Endothelial cell of umbilical vein (primary cell): ENCODE results near the gene BTG1. TPM values are rescaled to one million over a fixed set of nuclear protein-coding genes. Genes with fewer than 3 reads are reported as not detected.

Source experiments
- Bru-seq: library from RNA; stranded (reverse); fragments of 400-500 nt; gene quantifications from one replicate; lab custom pipeline; 2021; lab: Mats Ljungman, UMichigan
- BruChase-seq, 2 experiments: library from RNA; stranded (reverse); fragments of 400-500 nt; gene quantifications; one replicate each; lab custom pipeline; 2021; lab: Mats Ljungman, UMichigan
- BruUV-seq: library from RNA; stranded (reverse); fragments of 400-500 nt; replicated peaks from 2 replicates; lab custom pipeline; 2021; lab: Mats Ljungman, UMichigan
- CTCF ChIA-PET: fragments of 300-600, 350-600 bp; sonication (Branson Sonifier 250); formaldehyde crosslinking; loops from one replicate; lab custom pipeline; 2021; ENCODE audit warnings: antibody characterized with exemption, inconsistent platforms; lab: Charles Lee
- POLR2A ChIA-PET: fragments of 300-600, 350-600 bp; sonication (Branson Sonifier 250); formaldehyde crosslinking; loops from one replicate; lab custom pipeline; 2021; ENCODE audit warnings: antibody characterized with exemption, inconsistent platforms; lab: Charles Lee
- DNase-seq: peaks from one replicate; pipeline ENCODE4 v3.0.0-alpha.2; 2011; ENCODE audit warnings: low read depth, low spot score
- FAIRE-seq: peaks from 2 replicates; lab custom pipeline; 2011; peaks lifted over from hg19 to GRCh38; lab: Jason Lieb, UNC
- H2AFZ ChIP-seq: 2 replicates; pipeline ENCODE4 v1.6.0; 2012; ENCODE audit warnings: low read depth, low read length, control low read depth, inconsistent platforms
- H3K27ac ChIP-seq: 2 replicates; pipeline ENCODE4 v1.5.1; 2011; ENCODE audit warnings: low read depth, mild to moderate bottlenecking, control low read depth, low read length, moderate library complexity; ENCODE audit not compliant: insufficient read depth
- H3K27me3 ChIP-seq, 2 experiments: 2 replicates each; pipeline versions ENCODE4 v1.6.0 to v1.6.1; 2011; ENCODE audit warnings: low read length in 2 of 2, mixed read lengths in 1 of 2; ENCODE audit not compliant: control insufficient read depth in 2 of 2, insufficient read depth in 2 of 2
- H3K36me3 ChIP-seq, 2 experiments: 2 replicates in 1 of 2; 3 replicates in 1 of 2; pipeline ENCODE4 v1.5.1; 2011; ENCODE audit warnings: low read length in 2 of 2, mild to moderate bottlenecking in 1 of 2, moderate library complexity in 1 of 2; ENCODE audit not compliant: control insufficient read depth in 2 of 2, insufficient read depth in 2 of 2; ENCODE audit errors: extremely low read depth in 1 of 2
- H3K4me1 ChIP-seq: 3 replicates; pipeline ENCODE4 v1.5.1; 2011; ENCODE audit warnings: mild to moderate bottlenecking, low read length; ENCODE audit not compliant: control insufficient read depth, insufficient read depth; ENCODE audit errors: extremely low read depth
- H3K4me2 ChIP-seq: 2 replicates; pipeline ENCODE4 v1.6.1; 2011; ENCODE audit warnings: low read length, control low read depth, mixed read lengths; ENCODE audit not compliant: insufficient read depth
- H3K4me3 ChIP-seq, 3 experiments: fragments of 200-600 bp in 1 of 3; sonication (generic), shearing (Covaris generic) in 1 of 3; replicated peaks in 1 of 3; 2 replicates each; pipeline ENCODE4 v1.5.1; 2011 to 2016; ENCODE audit warnings: control low read depth in 3 of 3, low read length in 3 of 3, mild to moderate bottlenecking in 2 of 3, inconsistent platforms in 1 of 3, low read depth in 1 of 3, moderate library complexity in 1 of 3; ENCODE audit not compliant: insufficient read depth in 1 of 3
- H3K79me2 ChIP-seq: 2 replicates; pipeline ENCODE4 v1.6.0; 2012; ENCODE audit warnings: low read length, inconsistent platforms; ENCODE audit not compliant: control insufficient read depth, insufficient read depth
- H3K9ac ChIP-seq: replicated peaks from 2 replicates; pipeline ENCODE3; 2011; ENCODE audit warnings: low read length, control low read depth; ENCODE audit not compliant: insufficient read depth; ENCODE audit errors: extremely low read depth
- H3K9me1 ChIP-seq: replicated peaks from 3 replicates; pipeline ENCODE4 v1.6.0; 2011; ENCODE audit warnings: mild to moderate bottlenecking, low read length; ENCODE audit not compliant: control insufficient read depth, insufficient read depth; ENCODE audit errors: extremely low read depth
- H3K9me3 ChIP-seq: replicated peaks from 2 replicates; pipeline ENCODE4 v1.5.1; 2012; ENCODE audit warnings: low read length, inconsistent platforms; ENCODE audit not compliant: control insufficient read depth, insufficient read depth
- H4K20me1 ChIP-seq: replicated peaks from 2 replicates; pipeline ENCODE3; 2011; ENCODE audit warnings: mild to moderate bottlenecking, low read length; ENCODE audit not compliant: control insufficient read depth, insufficient read depth; ENCODE audit errors: extremely low read depth
- JUN ChIP-seq: IDR thresholded peaks from 2 replicates; pipeline ENCODE4 v1.6.1; 2011; ENCODE audit warnings: borderline replicate concordance, low read depth; ENCODE audit not compliant: insufficient read length, insufficient read depth
- MAX ChIP-seq: IDR thresholded peaks from 2 replicates; pipeline ENCODE4 v1.6.1; 2011; ENCODE audit not compliant: insufficient read depth, insufficient read length
- MYC ChIP-seq: IDR thresholded peaks from one replicate; pipeline ENCODE4 v1.6.1; 2011; ENCODE audit warnings: mild to moderate bottlenecking, low read depth, low read length
- POLR2A ChIP-seq: IDR thresholded peaks from 2 replicates; pipeline ENCODE4 v1.6.1; 2012; ENCODE audit warnings: low read depth, mild to moderate bottlenecking, control low read depth, low read length
- POLR2AphosphoS5 ChIP-seq: IDR thresholded peaks from 2 replicates; pipeline ENCODE4 v1.6.1; 2012; ENCODE audit warnings: low read depth, mild to moderate bottlenecking, control low read depth, low read length, moderate library complexity; ENCODE audit not compliant: insufficient read depth
- dilution Hi-C: fragments of 300-500 bp; cut with MboI; formaldehyde crosslinking; loops from one replicate; pipeline ENCODE4 v1.15.0; 2019; ENCODE audit warnings: low sequenced_read_pairs; ENCODE audit not compliant: extremely low pct_ligation_motif_present
- intact Hi-C: fragments of 100-400 bp; cut with micrococcal nuclease; formaldehyde crosslinking; loops from one replicate; pipeline ENCODE4 v1.10.0; 2022
- long read RNA-seq: library from polyadenylated mRNA; stranded (forward); transcript quantifications from one replicate; pipeline ENCODE4 v2.0.0, GENCODE V29; 2021
- polyA minus RNA-seq, 3 experiments: library from RNA; depleted of rRNA, polyadenylated mRNA; stranded (reverse); fragments of >200 nt; gene quantifications; 1 replicate in 1 of 3; 2 replicates in 2 of 3; pipeline ENCODE4 v1.2.3, GENCODE V29; 2011
- polyA plus RNA-seq, 4 experiments: library from polyadenylated mRNA; depleted of rRNA in 3 of 4; stranded (reverse) in 3 of 4; unstranded in 1 of 4; fragments of >200 nt; gene quantifications; 2 replicates each; pipeline versions ENCODE4 v1.2.1 to v1.2.3, GENCODE V29; 2011 to 2012; ENCODE audit warnings: missing spikeins in 1 of 4
- total RNA-seq: library from RNA; stranded (reverse); gene quantifications from 2 replicates; pipeline ENCODE4 v1.2.3, GENCODE V29; 2021
- TF ChIP-seq, protein P1 (sequence below), 2 donors: IDR thresholded peaks; 1 replicate in 1 of 2; 2 replicates in 1 of 2; pipeline ENCODE4 v1.5.1; 2011; ENCODE audit warnings: low read length in 2 of 2, mild to moderate bottlenecking in 2 of 2, moderate library complexity in 2 of 2, control low read depth in 1 of 2, inconsistent platforms in 1 of 2, low read depth in 1 of 2; ENCODE audit not compliant: insufficient read depth in 1 of 2; ENCODE audit errors: extremely low read depth in 1 of 2

The BTG1 gene, protein sequence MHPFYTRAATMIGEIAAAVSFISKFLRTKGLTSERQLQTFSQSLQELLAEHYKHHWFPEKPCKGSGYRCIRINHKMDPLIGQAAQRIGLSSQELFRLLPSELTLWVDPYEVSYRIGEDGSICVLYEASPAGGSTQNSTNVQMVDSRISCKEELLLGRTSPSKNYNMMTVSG
- total RNA-seq (89.5 and 104 TPM in 2 replicates), polyA plus RNA-seq (42.8 and 45.5 TPM in 2 replicates), polyA minus RNA-seq (109 and 157 TPM in 2 replicates), Bru-seq, nascent RNA (percentile 99 among the genes with signal in this experiment), BruChase-seq, experiment 1, labeled RNA remaining after a 6-hour chase (percentile 89 among the genes with signal in this experiment), BruChase-seq, experiment 2, labeled RNA remaining after a 2-hour chase (percentile 99 among the genes with signal in this experiment)
- polyA plus RNA-seq (2011; cell fraction: cytosol; rRNA removed) = 69.1 and 74.9 TPM in 2 replicates
- polyA plus RNA-seq (2011; cell fraction: nucleus; rRNA removed) = 41.1 and 47.4 TPM in 2 replicates
- 57.0 and 58.2 TPM in 2 replicates for polyA plus RNA-seq (2012)
- polyA minus RNA-seq (2011; cell fraction: cytosol; rRNA and poly(A)+ RNA removed) = 16.5 TPM
- 99.3 and 105 TPM in 2 replicates for polyA minus RNA-seq (2011; cell fraction: nucleus; rRNA and poly(A)+ RNA removed)
- long read RNA-seq, full-length matches to known transcripts = 167 of 182 reads
- long read RNA-seq, partial matches to known transcripts = 0 of 182 reads
- long read RNA-seq, other reads (novel, unspliced or antisense) = 15 of 182 reads

DNA sequence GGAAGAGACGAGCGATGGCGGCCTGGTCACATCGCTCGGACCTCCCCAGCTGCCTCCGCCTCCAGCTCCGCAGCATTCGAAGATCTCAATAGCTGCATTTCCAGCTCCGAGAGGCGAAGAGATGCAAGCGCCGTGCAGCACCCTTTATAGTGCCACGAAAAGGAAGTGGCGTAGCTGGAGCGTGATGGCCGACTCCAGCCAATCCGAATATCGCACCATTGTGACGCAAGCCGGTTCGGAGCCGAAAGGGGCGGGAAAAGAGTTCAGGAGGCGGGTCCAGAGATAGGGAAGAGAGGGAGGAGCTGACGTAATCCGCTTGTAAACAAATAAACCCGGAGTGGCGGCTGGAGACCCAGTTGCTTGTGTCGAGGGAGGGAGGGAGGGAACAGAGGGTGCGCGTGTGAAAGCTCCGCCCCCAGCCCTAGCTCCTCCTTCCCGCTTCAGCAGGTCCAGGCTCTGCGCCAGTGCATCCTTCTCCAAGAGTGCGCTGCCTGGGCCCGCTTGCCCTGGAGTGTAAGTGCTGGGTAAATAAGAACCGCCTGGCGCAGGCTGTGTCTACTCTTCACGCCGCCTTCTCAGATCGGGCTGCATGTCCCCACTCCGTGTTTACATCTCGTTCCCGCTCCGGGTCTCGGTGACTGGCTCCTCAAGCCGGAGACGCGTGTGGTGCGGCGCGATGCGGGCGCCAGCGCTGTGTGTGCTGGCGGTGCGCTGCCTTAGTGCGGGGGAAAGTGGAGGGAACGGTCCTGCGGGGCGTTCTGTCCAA is at the start of gene BTG1:
TSS of gene BTG1 (minus strand) at position 116 of the 766 bp plus-strand sequence. CDS start 311 bp downstream, outside the sequence.
- FAIRE-seq (peak; percentile 99), DNase-seq (peak; percentile 100)
- Histone ChIP-seq H3K9me3 (no peaks in the 10 kb centered on the region), H2AFZ (peak within 1 kb of the TSS; percentile 65), H3K27me3 (no peaks in the 10 kb centered on the region), H3K9ac (peak within 1 kb of the TSS; percentile 89), H3K4me3 (peak within 1 kb of the TSS; percentile 53 to 86 (median 85)), H3K79me2 (peaks cover 44% of the 10 kb centered on the region), H3K27ac (peak within 1 kb of the TSS; percentile 80), H3K9me1 (no peaks in the 10 kb centered on the region), H3K4me1 (peaks cover 19% of the 10 kb centered on the region), H3K36me3 (peaks cover 0 to 11% of the 10 kb centered on the region in 2 experiments), H4K20me1 (peaks cover 4% of the 10 kb centered on the region), H3K4me2 (peak within 1 kb of the TSS; percentile 96)
- no peak for TF ChIP-seq MAX
- no peak for TF ChIP-seq MYC
- peak; percentile 39 for TF ChIP-seq JUN
- peak; percentile 100 for TF ChIP-seq POLR2A
- peak; percentile 99 for TF ChIP-seq POLR2AphosphoS5
- TF ChIP-seq, protein P1, sequence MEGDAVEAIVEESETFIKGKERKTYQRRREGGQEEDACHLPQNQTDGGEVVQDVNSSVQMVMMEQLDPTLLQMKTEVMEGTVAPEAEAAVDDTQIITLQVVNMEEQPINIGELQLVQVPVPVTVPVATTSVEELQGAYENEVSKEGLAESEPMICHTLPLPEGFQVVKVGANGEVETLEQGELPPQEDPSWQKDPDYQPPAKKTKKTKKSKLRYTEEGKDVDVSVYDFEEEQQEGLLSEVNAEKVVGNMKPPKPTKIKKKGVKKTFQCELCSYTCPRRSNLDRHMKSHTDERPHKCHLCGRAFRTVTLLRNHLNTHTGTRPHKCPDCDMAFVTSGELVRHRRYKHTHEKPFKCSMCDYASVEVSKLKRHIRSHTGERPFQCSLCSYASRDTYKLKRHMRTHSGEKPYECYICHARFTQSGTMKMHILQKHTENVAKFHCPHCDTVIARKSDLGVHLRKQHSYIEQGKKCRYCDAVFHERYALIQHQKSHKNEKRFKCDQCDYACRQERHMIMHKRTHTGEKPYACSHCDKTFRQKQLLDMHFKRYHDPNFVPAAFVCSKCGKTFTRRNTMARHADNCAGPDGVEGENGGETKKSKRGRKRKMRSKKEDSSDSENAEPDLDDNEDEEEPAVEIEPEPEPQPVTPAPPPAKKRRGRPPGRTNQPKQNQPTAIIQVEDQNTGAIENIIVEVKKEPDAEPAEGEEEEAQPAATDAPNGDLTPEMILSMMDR (IDR thresholded peaks at IDR 0.05; ENCODE audit: extremely low read depth in 1 of 2, insufficient read depth in 1 of 2, low read depth in 1 of 2, low read length in 2 of 2) = peak in 1 of 2 donors; percentile 1
- intact Hi-C loops (loop anchor here (1.0 to 5.0 kb wide), 6 partner anchors 62 to 569 kb away; no protein-coding TSS in a partner anchor), dilution Hi-C loops (no loop called here)
- CTCF ChIA-PET = interaction anchor here (0.6 to 7.1 kb wide), 22 partner anchors 12 to 1956 kb away, joined by 3 to 154 read pairs (median 4); no protein-coding TSS in a partner anchor
- no TSS peak for BruUV-seq
- POLR2A ChIA-PET = interaction anchor here (0.5 to 3.9 kb wide), 50 partner anchors 11 to 1296 kb away, joined by 3 to 69 read pairs (median 4); no protein-coding TSS in a partner anchor
